Measurements from ENCODE around the gene RYR3.

DNA sequence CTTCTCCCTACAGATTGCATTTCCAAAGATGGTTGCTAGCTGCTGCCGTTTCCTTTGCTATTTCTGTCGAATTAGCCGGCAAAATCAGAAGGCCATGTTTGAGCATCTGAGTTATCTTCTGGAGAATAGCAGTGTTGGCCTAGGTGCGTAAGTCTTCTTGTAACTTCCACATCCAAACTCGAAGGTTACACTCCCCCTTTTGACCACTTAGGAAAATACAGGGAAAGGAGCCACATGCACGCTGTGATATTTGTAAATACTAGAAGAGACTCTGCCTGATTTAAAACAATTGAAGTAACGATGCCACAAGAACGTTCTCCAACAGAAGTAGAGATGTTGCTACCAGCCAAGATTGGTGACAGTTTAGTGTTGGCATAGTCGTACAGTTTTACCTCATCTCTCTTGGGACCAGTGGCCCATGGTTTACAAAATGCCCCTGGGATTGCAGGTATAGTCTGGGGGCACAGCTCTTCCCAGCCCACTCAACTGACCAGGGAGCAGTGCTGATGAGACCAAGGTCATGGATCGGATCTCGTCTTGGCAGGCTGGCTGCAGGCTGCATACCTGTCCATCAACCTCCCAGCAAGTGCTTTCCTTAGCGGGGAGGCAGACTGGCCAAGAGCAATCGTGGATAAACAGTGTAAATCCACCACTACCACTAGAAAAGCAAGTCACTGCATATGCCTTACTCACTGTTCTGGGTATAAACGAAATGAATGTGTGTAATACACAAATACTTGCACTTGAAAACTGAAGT, 389.1 kb downstream of the RYR3 start:
- TF ChIP-seq, protein P1, sequence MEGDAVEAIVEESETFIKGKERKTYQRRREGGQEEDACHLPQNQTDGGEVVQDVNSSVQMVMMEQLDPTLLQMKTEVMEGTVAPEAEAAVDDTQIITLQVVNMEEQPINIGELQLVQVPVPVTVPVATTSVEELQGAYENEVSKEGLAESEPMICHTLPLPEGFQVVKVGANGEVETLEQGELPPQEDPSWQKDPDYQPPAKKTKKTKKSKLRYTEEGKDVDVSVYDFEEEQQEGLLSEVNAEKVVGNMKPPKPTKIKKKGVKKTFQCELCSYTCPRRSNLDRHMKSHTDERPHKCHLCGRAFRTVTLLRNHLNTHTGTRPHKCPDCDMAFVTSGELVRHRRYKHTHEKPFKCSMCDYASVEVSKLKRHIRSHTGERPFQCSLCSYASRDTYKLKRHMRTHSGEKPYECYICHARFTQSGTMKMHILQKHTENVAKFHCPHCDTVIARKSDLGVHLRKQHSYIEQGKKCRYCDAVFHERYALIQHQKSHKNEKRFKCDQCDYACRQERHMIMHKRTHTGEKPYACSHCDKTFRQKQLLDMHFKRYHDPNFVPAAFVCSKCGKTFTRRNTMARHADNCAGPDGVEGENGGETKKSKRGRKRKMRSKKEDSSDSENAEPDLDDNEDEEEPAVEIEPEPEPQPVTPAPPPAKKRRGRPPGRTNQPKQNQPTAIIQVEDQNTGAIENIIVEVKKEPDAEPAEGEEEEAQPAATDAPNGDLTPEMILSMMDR (IDR thresholded peaks at IDR 0.05; ENCODE audit: insufficient read depth, low read length, poor library complexity, severe bottlenecking) = no peak
- no peak for TF ChIP-seq EZH2phosphoT487 (conservative IDR thresholded peaks at IDR 0.05; ENCODE audit: low read length)

Data from SU-DHL-6 (cell line).